Neural crest cell (in vitro differentiated cells): ENCODE measurements around the gene NFAM1. TPM values are rescaled to one million over a fixed set of nuclear protein-coding genes. Genes with fewer than 3 reads are reported as not detected.

ENCODE experiments used
- DNase-seq: peaks from one replicate; pipeline ENCODE4 v3.0.0; 2021; ENCODE audit warnings: low read depth, mixed read lengths, low spot score
- H3K27ac Mint-ChIP-seq: one replicate; pipeline ENCODE4 v1.8.0; 2021; ENCODE audit warnings: mild to moderate bottlenecking, mixed read lengths; ENCODE audit not compliant: unreplicated experiment
- H3K27me3 Mint-ChIP-seq: 2 replicates; pipeline ENCODE4 v1.8.0; 2021; ENCODE audit warnings: low read depth, mild to moderate bottlenecking, mixed read lengths
- H3K36me3 Mint-ChIP-seq: 2 replicates; pipeline ENCODE4 v1.8.0; 2021; ENCODE audit warnings: low read depth, mild to moderate bottlenecking, mixed read lengths
- H3K4me1 Mint-ChIP-seq: 2 replicates; pipeline ENCODE4 v1.8.0; 2021; ENCODE audit warnings: mixed read lengths
- H3K4me3 Mint-ChIP-seq: one replicate; pipeline ENCODE4 v1.8.0; 2021; ENCODE audit warnings: mild to moderate bottlenecking, mixed read lengths
- H3K9me3 Mint-ChIP-seq: 2 replicates; pipeline ENCODE4 v1.8.0; 2021; ENCODE audit warnings: mixed read lengths
- CTCF ChIP-seq: fragments of 200-600 bp; sonication (generic); conservative IDR thresholded peaks from 2 replicates; pipeline ENCODE4 v1.5.0; 2021; ENCODE audit warnings: antibody characterized with exemption, mild to moderate bottlenecking
- total RNA-seq: library from RNA; stranded (reverse); gene quantifications from 2 replicates; pipeline ENCODE4 v1.2.1, GENCODE V29; 2021

The NFAM1 gene
- total RNA-seq, 1 donor from 2014 or later: 0.07 TPM

- Mint-ChIP-seq H3K36me3 (no peaks in the 10 kb centered on the region), H3K4me1 (peaks cover 16% of the 10 kb centered on the region), H3K4me3 (no peak overlapping the region), H3K27ac (peak overlapping the region; percentile 12), H3K9me3 (no peaks in the 10 kb centered on the region), H3K27me3 (peaks cover 37% of the 10 kb centered on the region)
- TF ChIP-seq CTCF: no peak
- DNase-seq: no peak
These were observed 4.2 kb downstream of the NFAM1 start for GRCh38 chr22:42428025-42428424.

DNA sequence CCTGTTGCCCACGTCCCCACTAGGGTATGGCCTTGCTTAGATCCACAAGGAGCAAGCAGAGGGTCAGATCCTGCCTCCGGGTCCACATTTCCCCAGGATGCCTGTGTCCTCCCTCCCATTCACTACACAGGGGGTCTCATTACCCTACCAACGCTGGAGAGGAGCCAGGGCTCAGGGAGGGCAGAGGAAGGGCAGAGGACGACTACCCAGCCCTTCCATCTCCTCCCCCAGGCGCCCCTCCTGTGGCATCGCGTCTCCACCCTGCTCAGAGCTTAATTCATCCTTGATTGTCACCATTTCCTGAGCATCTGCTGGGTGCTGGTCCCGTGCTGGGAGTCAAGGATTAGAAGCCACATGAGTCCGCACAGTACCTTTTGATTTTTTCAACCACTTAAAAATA lies 5.0 kb downstream of the NFAM1 start:
- no peaks in the 10 kb centered on the region for H3K36me3 Mint-ChIP-seq
- no peak overlapping the region for H3K4me3 Mint-ChIP-seq
- peaks cover 30% of the 10 kb centered on the region for H3K27me3 Mint-ChIP-seq
- no peak for DNase-seq
- TF ChIP-seq CTCF: no peak
- H3K4me1 Mint-ChIP-seq: peaks cover 16% of the 10 kb centered on the region
- no peak overlapping the region for H3K27ac Mint-ChIP-seq
- H3K9me3 Mint-ChIP-seq: no peaks in the 10 kb centered on the region

GRCh38 chr22:42425989-42426355 lies 6.2 kb downstream of the NFAM1 start:
- no peak for TF ChIP-seq CTCF
- Mint-ChIP-seq H3K27ac (no peak overlapping the region), H3K9me3 (no peaks in the 10 kb centered on the region), H3K4me3 (no peak overlapping the region), H3K36me3 (no peaks in the 10 kb centered on the region), H3K27me3 (peaks cover 25% of the 10 kb centered on the region), H3K4me1 (peaks cover 10% of the 10 kb centered on the region)
- DNase-seq: no peak

DNA sequence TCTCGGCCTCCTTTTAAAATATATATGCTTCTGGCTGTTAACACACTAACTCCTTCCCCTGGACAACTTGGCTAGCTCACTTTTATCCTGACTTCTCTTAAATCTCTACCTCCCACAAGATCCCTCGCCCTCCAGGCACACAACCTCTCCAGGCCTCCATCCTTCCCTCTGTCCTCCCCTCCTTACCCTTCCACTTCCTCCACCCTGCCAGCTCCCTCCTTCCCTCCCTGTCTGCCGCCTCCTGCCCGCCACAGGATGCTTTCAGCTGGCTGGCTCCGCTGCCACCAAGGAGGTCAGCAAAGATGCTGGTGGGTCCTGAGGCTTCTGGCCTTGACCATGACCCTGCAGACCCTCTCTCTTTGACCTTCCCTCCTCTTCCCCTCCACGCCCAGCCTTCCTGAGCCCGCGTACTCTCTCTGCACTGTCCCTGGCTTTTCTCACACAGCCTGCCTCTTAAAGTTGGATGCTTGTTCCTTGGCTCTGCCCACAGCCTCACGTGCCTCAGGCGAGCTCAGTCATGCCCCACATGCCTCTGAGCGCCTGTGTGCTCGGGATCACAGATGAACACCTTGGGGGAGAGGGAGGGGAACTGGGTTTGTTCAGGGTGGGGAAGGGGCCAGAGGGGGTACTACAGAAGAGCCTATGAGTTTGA lies 6.7 kb downstream of the NFAM1 start:
- Mint-ChIP-seq H3K4me1 (peaks cover 5% of the 10 kb centered on the region), H3K4me3 (no peak overlapping the region), H3K27me3 (peaks cover 20% of the 10 kb centered on the region), H3K36me3 (no peaks in the 10 kb centered on the region), H3K27ac (no peak overlapping the region), H3K9me3 (no peaks in the 10 kb centered on the region)
- no peak for DNase-seq
- TF ChIP-seq CTCF: no peak

- Mint-ChIP-seq H3K27ac (peak overlapping the region; percentile 91), H3K36me3 (no peaks in the 10 kb centered on the region), H3K4me3 (no peak overlapping the region), H3K9me3 (no peaks in the 10 kb centered on the region), H3K27me3 (peaks cover 3% of the 10 kb centered on the region), H3K4me1 (peaks cover 14% of the 10 kb centered on the region)
- no peak for DNase-seq
- no peak for TF ChIP-seq CTCF
These were observed 12.8 kb downstream of the NFAM1 start for GRCh38 chr22:42419243-42419881.
